HG03520 (cell line): ENCODE measurements around the gene DPH6.
A peak's percentile ranks its signal among the peaks of the same experiment; 100 is the strongest.
"Not testable (repeated sequence)": the region's sequence is repeated elsewhere in the genome, so short reads cannot be mapped to it uniquely, and the experiment has no call there.

Experiments
- ATAC-seq: cut with Tn5 transposase; IDR thresholded peaks from one replicate; pipeline ENCODE4 v1.9.1; 2021; ENCODE audit warnings: mild to moderate bottlenecking, moderate library complexity; ENCODE audit not compliant: unreplicated experiment

The DPH6 gene

GRCh38 chr15:35545824-35546510, at the start of gene DPH6:
Gene DPH6 (minus strand): TSS chr15:35546165. CDS start chr15:35546141, 24 bp downstream.
- peak; percentile 90 for ATAC-seq

- ATAC-seq = no peak
Measured at GRCh38 chr15:35595656-35596055, 49.7 kb upstream of the DPH6 start.

GRCh38 chr15:35591987-35592386, 46.0 kb upstream of the DPH6 start:
- ATAC-seq = not testable (repeated sequence)

- no peak for ATAC-seq
Measured at GRCh38 chr15:35583863-35584528, 38.0 kb upstream of the DPH6 start.

- no peak for ATAC-seq
Measured at GRCh38 chr15:35580606-35581005, 34.6 kb upstream of the DPH6 start.

- ATAC-seq = no peak
Measured at GRCh38 chr15:35567392-35567791, 21.4 kb upstream of the DPH6 start.

GRCh38 chr15:35566991-35567390, 21.0 kb upstream of the DPH6 start:
- no peak for ATAC-seq

- no peak for ATAC-seq
Measured at GRCh38 chr15:35565901-35566300, 19.9 kb upstream of the DPH6 start.

- no peak for ATAC-seq
Measured at GRCh38 chr15:35562641-35563040, 16.7 kb upstream of the DPH6 start.

- no peak for ATAC-seq
Measured at GRCh38 chr15:35561308-35561707, 15.3 kb upstream of the DPH6 start.

GRCh38 chr15:35560870-35561269, 14.9 kb upstream of the DPH6 start:
- no peak for ATAC-seq

- no peak for ATAC-seq
Measured at GRCh38 chr15:35560258-35560657, 14.3 kb upstream of the DPH6 start.

- no peak for ATAC-seq
Measured at GRCh38 chr15:35559683-35560082, 13.7 kb upstream of the DPH6 start.

GRCh38 chr15:35557544-35557943, 11.6 kb upstream of the DPH6 start:
- no peak for ATAC-seq

GRCh38 chr15:35557012-35557411, 11.0 kb upstream of the DPH6 start:
- no peak for ATAC-seq

- no peak for ATAC-seq
Measured at GRCh38 chr15:35555244-35555643, 9.3 kb upstream of the DPH6 start.

- ATAC-seq = no peak
Measured at GRCh38 chr15:35550957-35551356, 5.0 kb upstream of the DPH6 start.

- ATAC-seq = no peak
Measured at GRCh38 chr15:35549567-35549966, 3.6 kb upstream of the DPH6 start.

- ATAC-seq = no peak
Measured at GRCh38 chr15:35548435-35548834, 2.5 kb upstream of the DPH6 start.

GRCh38 chr15:35547775-35548364, 1.9 kb upstream of the DPH6 start:
- no peak for ATAC-seq

GRCh38 chr15:35546511-35547381, 781 bp upstream of the DPH6 start:
- no peak for ATAC-seq
